T-helper 17 cell (primary cell): Measurements from ENCODE around the gene KRT16. TPM values are rescaled to one million over a fixed set of nuclear protein-coding genes. Genes with fewer than 3 reads are reported as not detected.
"Not testable (repeated sequence)": the region's sequence is repeated elsewhere in the genome, so short reads cannot be mapped to it uniquely, and the experiment has no call there.

Experiments
- ATAC-seq: fragments of 150-1000 bp; cut with Tn5 transposase; 2 replicates; pipeline ENCODE4 v1.10.0; 2021; ENCODE audit warnings: mild to moderate bottlenecking, moderate library complexity
- DNase-seq, 3 donors: peaks; one replicate each; pipeline versions ENCODE4 v3.0.0 to v3.0.0-alpha.2; 2020 to 2021
- H3K9me3 ChIP-seq: one replicate; pipeline ENCODE4 v1.7.0; 2013; ENCODE audit warnings: low read length, mild to moderate bottlenecking; ENCODE audit not compliant: control insufficient read depth, poor library complexity, severe bottlenecking
- H3K27ac Mint-ChIP-seq: one replicate; pipeline ENCODE4 v1.8.0; 2022; ENCODE audit warnings: mild to moderate bottlenecking, moderate library complexity, mixed read lengths
- H3K27me3 Mint-ChIP-seq: one replicate; pipeline ENCODE4 v1.8.0; 2022; ENCODE audit warnings: mixed read lengths
- H3K36me3 Mint-ChIP-seq: one replicate; pipeline ENCODE4 v1.8.0; 2022; ENCODE audit warnings: low read depth, mixed read lengths
- H3K4me1 Mint-ChIP-seq: one replicate; pipeline ENCODE4 v1.8.0; 2022; ENCODE audit warnings: mild to moderate bottlenecking, mixed read lengths
- H3K4me3 Mint-ChIP-seq: one replicate; pipeline ENCODE4 v1.8.0; 2022; ENCODE audit warnings: mild to moderate bottlenecking, moderate library complexity, mixed read lengths
- total RNA-seq, 4 donors: library from RNA in 2 of 4; stranded (reverse) in 2 of 4; gene quantifications; one replicate each; pipeline ENCODE4 v1.2.3 and lab custom pipeline; 2022 to 2026

KRT16 gene
- total RNA-seq, 2 donors from 2014 or later, result not detected

DNA sequence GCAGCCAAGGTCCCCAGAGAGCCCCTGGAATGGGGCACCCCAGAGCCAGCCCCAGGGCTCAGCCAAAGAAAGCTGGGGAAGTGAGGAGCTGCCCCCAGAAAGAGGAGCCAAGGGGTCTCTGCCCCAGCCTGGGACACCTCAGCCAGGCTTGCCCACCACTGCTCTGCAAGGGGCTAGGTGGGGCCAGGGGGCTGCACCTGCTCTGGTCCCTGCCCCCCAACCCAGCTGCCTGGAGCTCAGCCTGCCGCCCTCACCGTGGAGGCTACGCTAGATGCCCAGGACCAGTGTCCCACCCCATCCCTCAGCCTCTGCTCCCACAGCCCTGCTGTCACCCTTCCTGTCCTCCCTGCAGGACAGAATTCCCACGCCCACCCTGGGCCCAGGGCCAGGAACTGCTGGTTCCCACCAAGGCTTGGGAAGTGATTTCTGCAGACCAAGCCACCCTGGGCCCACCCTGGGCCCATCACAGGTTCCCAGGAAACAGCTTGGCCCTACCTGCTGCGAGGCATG is 39.9 kb upstream of the KRT16 start:
- no peaks in the 10 kb centered on the region for H3K9me3 ChIP-seq
- H3K4me1 Mint-ChIP-seq, result peaks cover 13% of the 10 kb centered on the region
- no peak overlapping the region for H3K4me3 Mint-ChIP-seq
- ATAC-seq (no peak), DNase-seq (no peak)
- H3K27ac Mint-ChIP-seq, result no peak overlapping the region
- H3K27me3 Mint-ChIP-seq, result peaks cover 8% of the 10 kb centered on the region
- peaks cover 2% of the 10 kb centered on the region for H3K36me3 Mint-ChIP-seq

DNA sequence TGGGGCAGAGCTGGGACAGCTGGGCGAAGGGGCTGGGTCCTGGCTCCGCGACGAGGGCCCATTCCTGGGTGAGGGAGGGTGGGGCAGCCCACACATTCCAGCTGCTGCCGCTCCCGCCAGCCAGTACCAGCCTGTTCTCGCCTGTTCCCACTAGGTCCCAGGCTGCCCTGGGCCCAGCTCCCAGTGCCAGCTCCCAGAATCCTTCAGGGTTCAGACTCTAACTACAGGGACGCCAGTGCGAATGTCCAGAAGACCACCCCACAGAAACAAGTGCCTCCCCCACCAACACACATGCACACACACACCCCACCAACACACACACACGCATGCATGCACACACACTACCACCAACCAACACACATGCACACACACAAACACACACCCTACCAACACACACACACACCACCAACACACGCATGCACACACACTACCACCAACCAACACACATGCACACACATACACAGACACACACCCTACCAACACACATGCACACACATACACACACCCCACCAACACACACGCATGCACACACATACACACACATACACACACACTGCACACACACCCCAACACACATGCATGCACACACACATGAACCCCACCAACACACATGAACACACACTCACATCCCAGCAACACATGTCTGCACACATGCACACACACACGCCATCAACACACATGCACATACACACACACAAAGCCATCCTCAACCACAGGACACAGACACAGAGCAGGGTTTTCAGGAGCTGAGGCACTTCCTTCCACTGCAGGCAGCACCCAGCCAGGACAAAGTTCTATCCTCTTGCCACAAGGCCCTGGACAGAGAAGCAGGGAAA is 39.3 kb upstream of the KRT16 start:
- no peaks in the 10 kb centered on the region for H3K9me3 ChIP-seq
- DNase-seq (no peak), ATAC-seq (no peak)
- H3K36me3 Mint-ChIP-seq, result peaks cover 2% of the 10 kb centered on the region
- H3K4me1 Mint-ChIP-seq, result peaks cover 13% of the 10 kb centered on the region
- no peak overlapping the region for H3K27ac Mint-ChIP-seq
- H3K27me3 Mint-ChIP-seq, result peaks cover 6% of the 10 kb centered on the region
- H3K4me3 Mint-ChIP-seq, result no peak overlapping the region

DNA sequence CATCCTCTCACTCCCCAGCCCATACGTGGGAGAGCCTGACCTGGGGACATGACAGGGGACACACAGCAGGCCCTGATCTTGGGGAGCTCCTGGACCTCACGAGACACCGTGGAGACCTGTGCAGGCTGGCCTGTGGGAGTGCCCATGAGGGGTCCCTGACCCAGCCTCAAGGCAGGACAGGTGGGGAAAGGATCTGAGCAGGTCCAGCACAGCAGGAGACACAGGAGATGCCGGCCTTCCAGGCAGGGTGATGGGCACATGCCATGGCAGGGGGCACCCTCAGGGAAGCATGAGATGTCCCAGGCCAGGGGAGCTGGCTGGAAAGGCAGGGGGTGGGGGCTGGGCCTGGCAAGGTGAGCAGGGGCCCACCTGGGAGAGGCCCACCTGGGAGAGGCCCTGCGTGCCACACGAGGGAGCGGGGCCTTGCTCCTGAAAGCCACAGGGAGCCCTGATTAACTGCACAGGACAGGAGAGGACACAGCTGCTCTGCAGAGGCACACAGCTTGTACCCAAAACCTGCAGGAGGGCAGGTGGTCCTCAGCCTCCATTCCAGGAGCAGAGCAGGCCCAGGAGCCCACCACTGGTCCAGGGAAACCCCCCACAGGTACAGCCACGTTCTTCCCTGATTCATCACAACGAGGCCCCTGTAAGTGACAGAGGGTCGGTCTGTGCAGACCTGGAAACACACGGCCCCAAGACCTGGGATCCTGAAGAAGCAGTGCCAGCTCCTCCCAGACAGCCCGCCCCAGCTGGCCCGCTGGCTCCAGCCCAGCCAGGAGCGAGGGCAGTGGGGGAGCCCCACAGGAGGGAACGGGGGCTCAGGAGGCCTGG is 38.4 kb upstream of the KRT16 start:
- H3K27me3 Mint-ChIP-seq, result no peaks in the 10 kb centered on the region

DNA sequence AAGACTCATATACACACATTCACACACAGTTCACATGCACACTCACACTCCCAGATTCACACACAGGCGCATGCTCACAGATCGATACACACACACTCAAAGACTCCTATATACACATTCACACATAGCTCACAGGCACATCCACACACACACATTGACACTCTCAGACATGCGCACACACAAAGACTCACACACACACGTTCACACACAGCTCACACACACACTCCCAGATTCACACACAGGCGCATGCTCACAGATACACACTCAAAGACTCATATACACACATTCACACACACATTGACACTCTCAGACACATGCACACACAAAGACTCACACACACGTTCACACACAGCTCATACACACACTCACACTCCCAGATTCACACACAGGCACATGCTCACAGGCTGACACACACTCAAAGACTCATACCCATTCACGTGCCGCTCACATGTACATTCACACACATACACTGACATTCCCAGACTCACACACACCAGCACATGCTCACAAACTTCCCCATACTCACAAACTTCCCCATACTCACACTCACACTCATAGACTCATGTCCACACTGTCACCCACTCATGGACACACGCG is 37.5 kb upstream of the KRT16 start:
- DNase-seq (no peak), ATAC-seq (no peak)
- no peaks in the 10 kb centered on the region for H3K27me3 Mint-ChIP-seq
- H3K4me1 Mint-ChIP-seq, result peaks cover 13% of the 10 kb centered on the region
- peaks cover 2% of the 10 kb centered on the region for H3K36me3 Mint-ChIP-seq
- no peak overlapping the region for H3K27ac Mint-ChIP-seq
- H3K4me3 Mint-ChIP-seq, result no peak overlapping the region
- H3K9me3 ChIP-seq, result no peaks in the 10 kb centered on the region

More for the DNA sequence above, 38.4 kb upstream of the KRT16 start:
- H3K36me3 Mint-ChIP-seq, result peaks cover 2% of the 10 kb centered on the region
- ATAC-seq (no peak), DNase-seq (no peak)
- H3K4me1 Mint-ChIP-seq, result peaks cover 13% of the 10 kb centered on the region
- no peak overlapping the region for H3K4me3 Mint-ChIP-seq
- no peaks in the 10 kb centered on the region for H3K9me3 ChIP-seq
- H3K27ac Mint-ChIP-seq, result no peak overlapping the region

DNA sequence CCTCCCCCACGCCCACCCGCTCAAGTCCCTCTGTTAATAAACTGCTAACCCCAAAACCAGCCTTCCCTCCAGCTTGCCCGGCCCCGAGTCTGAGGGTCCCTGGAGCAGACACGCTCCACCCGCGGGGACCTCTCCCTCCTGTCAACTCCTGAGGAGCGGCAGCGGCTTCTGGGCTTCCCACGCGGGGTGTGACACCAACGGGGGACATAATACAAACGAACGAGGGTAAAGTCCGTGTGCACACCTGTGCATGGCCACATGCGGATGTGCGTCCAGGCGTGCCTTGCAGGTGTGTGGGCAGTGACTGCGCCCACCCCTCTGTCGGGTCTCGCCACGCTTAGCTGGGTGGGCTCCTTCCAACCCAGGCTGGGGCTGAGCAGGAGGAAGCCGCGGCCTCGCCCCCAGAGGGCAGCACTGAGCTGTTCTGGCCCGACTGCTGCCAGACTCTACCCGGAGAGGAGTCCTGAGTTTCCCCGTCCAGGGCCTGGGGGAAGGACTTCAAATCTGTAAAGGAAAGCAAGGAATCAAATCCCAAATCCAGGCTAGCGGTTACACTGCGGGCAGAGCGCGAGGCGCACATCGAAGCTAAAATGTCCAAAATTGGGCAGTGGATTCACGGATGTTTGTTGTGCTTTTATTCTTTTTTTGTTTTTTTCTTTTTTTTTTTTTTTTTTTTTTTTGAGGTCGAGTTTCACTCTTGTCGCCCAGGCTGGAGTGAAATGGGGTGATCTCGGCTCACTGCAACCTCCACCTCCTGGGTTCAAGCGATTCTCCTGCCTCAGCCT is 36.0 kb upstream of the KRT16 start:
- ATAC-seq, result peak; percentile 91
- peak; percentile 74 to 87 (median 85) for DNase-seq
- H3K27me3 Mint-ChIP-seq, result no peaks in the 10 kb centered on the region
- peaks cover 2% of the 10 kb centered on the region for H3K36me3 Mint-ChIP-seq
- peaks cover 13% of the 10 kb centered on the region for H3K4me1 Mint-ChIP-seq
- peak overlapping the region; percentile 71 for H3K27ac Mint-ChIP-seq
- peak overlapping the region; percentile 95 for H3K4me3 Mint-ChIP-seq
- H3K9me3 ChIP-seq, result no peaks in the 10 kb centered on the region

DNA sequence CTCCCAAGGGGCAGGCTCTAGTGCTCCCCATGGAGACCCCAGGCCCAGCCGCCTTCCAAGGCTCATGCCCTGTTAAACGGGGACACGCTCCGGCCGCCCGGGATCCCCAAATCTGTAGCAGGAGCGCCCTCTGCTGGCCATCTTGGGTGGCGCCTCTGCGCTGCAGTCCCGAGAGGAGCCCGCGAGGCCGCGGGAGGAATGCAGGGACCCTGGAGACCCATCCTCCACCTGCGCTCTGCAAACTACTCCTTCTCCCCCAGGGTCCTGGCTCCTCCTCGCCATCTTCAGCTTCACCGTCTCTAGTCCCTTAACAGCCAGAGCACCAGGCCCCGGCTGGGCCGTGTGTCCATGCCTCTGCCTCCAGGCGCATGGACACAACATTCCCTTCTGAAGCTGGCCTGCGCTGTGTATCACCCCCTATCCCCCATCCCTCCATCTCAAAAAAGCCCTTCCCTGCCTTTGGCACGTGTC is 35.4 kb upstream of the KRT16 start:
- DNase-seq, result peak; percentile 78 to 91 (median 85)
- H3K27ac Mint-ChIP-seq, result peak overlapping the region; percentile 71
- H3K36me3 Mint-ChIP-seq, result peaks cover 2% of the 10 kb centered on the region
- no peaks in the 10 kb centered on the region for H3K9me3 ChIP-seq
- peak; percentile 79 for ATAC-seq
- H3K4me1 Mint-ChIP-seq, result peaks cover 13% of the 10 kb centered on the region
- peak overlapping the region; percentile 95 for H3K4me3 Mint-ChIP-seq
- no peaks in the 10 kb centered on the region for H3K27me3 Mint-ChIP-seq

DNA sequence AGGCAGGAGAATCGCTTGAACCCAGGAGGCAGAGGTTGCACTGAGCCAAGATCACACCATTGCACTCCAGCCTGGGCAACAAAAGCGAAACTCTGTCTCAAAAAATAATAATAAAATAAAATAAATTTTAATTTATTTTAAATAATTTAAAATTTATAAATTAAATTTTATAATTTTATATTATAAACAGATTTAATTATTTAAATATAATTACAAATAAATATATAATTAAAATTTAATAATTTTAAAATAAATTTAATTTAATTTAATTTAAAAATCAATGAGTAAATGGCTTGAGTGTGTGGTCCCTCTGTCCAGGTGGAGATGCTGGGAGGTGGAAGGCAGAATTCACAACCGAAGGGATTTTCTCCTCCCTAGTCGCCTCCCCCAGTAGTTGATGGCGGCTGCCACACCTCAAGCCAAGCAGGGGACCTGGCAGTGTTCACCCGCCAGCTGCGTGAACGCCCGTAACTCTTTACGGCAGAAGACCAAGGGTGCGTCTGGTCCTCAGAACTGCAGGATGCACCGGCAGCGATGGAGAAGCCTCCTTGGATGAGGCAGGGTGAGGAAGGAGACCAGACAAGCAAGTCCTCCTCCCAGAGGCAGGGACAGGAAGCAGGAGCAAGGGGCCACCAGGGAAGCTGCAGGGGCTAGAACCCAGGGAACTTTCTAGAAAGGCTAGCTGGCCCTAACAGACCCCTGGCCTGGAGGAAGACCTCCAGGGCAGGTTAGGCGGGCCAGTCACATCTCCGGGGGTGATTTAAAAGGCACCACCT is 34.7 kb upstream of the KRT16 start:
- Mint-ChIP-seq H3K27me3 (no peaks in the 10 kb centered on the region), H3K4me3 (peak overlapping the region; percentile 95), H3K27ac (peak overlapping the region; percentile 71), H3K4me1 (peaks cover 13% of the 10 kb centered on the region), H3K36me3 (peaks cover 2% of the 10 kb centered on the region)
- DNase-seq, result no peak
- H3K9me3 ChIP-seq, result no peaks in the 10 kb centered on the region
- no peak for ATAC-seq

DNA sequence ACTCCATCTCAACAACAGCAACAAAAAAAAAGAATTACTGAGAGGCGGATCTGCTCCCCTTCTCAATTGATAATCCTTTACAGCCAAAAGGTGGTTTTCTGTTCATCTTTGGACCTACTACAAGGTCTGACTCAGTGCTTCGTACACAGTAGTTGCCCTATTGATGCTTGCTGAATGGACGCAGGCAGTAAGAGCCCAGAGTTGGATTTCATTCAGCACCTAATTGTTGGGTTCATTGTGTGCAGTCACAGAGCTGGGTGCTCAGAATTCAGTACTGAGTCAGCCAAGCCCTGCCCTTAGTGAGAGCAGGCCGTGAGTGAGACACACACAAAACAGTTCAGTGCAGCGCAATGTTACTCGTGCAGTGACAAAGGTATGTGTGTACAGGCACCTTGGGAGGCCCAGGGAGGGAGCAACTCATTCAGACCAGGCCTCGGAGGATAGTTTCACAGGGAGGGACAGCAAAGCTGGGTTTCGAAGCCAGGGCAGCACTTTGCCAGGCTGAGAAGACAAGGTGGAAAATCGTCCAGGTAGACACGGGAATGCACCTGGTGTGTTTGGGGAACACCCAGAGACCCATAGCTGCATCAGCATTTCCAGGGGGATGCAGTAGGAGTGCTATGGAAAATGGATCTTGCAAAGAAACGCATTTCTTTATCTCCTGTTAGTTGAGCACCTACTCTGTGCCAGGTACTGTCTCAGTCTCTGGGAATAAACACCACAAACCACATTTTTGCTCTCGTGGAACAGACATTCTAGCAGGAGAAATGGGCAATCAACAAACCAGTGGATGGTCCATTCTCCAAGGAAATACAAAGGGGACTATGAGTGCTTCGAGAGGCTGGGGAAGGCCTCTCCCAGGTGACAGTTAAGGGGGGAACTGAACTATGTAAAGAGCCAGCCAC is 29.9 kb upstream of the KRT16 start:
- no peaks in the 10 kb centered on the region for H3K36me3 Mint-ChIP-seq
- no peak overlapping the region for H3K27ac Mint-ChIP-seq

DNA sequence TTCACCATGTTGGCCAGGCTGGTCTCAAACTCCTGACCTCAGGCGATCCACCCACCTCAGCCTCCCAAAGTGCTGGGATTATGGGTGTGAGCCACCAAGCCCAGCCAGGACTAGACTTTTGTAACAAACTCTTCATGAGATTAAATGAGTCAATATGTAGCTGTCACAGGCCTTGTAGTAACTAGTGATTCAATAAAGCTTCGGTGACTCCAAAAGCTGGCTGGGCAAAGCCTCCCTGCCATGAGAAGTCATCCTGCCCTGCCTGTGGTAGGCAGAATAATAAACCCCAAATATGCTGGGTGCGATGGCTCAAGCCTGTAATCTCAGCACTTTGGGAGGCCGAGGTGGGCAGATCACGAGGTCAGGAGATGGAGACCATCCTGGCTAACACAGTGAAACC is 28.0 kb upstream of the KRT16 start:
- H3K9me3 ChIP-seq, DNase-seq, H3K36me3 Mint-ChIP-seq, ATAC-seq, H3K27me3 Mint-ChIP-seq, H3K4me1 Mint-ChIP-seq, H3K27ac Mint-ChIP-seq, H3K4me3 Mint-ChIP-seq: not testable (repeated sequence)

More for the DNA sequence above, 29.9 kb upstream of the KRT16 start:
- Mint-ChIP-seq H3K4me3 (no peak overlapping the region), H3K27me3 (no peaks in the 10 kb centered on the region), H3K4me1 (no peaks in the 10 kb centered on the region)
- no peaks in the 10 kb centered on the region for H3K9me3 ChIP-seq
- no peak for ATAC-seq
- DNase-seq, result no peak

DNA sequence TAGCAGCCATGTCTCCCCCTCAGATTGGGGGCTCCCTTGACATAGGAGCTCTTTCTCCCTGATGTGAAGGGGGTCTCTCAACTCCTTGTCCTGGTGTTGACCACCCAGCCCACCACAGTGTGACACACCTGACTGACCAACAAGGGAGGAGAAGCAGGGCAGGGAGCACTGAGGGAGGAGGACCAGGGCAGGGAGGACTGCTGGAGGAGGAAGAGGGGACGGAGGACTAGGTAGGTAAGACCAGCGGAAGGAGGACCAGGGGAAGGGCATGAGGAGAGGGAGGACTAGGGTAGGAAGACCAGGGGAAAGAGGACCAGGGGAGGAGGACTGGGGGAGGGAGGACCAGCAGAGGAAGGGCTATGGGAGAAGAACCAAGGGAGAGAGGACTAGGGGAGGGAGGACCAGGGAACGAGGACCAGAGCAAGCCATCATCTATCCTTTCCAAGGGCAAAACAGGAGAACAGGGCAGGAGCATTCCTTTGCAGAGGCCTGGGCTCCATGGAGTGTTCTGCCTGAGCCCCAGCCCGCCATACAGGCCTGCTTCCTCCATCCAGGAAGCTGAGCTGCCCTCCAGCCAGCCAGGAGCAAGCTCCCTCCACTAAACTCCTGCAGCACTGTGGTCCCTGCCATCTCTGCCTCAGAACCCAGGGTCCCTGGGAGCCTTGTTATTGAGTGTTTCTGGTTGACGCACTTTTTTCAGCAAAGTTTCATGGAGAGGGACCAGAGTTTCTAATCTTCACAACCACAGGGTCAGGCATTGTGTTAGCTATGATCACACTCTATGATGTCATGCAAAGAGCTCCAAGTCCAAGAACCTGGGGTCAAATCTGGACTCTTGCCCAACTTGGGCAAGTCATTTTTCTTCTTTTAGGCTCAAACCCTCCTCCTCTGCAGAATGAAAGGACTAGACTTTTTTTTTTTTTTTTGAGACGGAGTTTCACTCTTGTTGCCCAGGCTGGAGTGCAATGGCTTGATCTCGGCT is 27.2 kb upstream of the KRT16 start:
- H3K4me3 Mint-ChIP-seq, result no peak overlapping the region
- peaks cover 8% of the 10 kb centered on the region for H3K27me3 Mint-ChIP-seq
- H3K27ac Mint-ChIP-seq, result no peak overlapping the region
- H3K4me1 Mint-ChIP-seq, result no peaks in the 10 kb centered on the region
- no peaks in the 10 kb centered on the region for H3K36me3 Mint-ChIP-seq
- DNase-seq (no peak), ATAC-seq (no peak)
- no peaks in the 10 kb centered on the region for H3K9me3 ChIP-seq
